Activated naive CD4-positive, alpha-beta T cell treated with anti-CD3 and anti-CD28 coated beads, Interleukin-2, amount 10 ng/mL, durations not matched to agents 7 days and 5 days (primary cell): Measurements from ENCODE around the gene TGFBR3.

Experiments
- CTCF ChIA-PET: fragments of 350-600 bp; sonication (Branson Sonifier 250); formaldehyde crosslinking; loops from one replicate; lab custom pipeline; 2021; ENCODE audit warnings: antibody characterized with exemption; lab: Charles Lee
- DNase-seq: peaks from one replicate; pipeline ENCODE4 v3.0.0-alpha.2; 2020
- H3K27ac Mint-ChIP-seq: one replicate; pipeline ENCODE4 v1.8.0; 2021; ENCODE audit warnings: mild to moderate bottlenecking, moderate library complexity, mixed read lengths
- H3K27me3 Mint-ChIP-seq: one replicate; pipeline ENCODE4 v1.8.0; 2021; ENCODE audit warnings: mild to moderate bottlenecking, mixed read lengths
- H3K36me3 Mint-ChIP-seq: one replicate; pipeline ENCODE4 v1.8.0; 2021; ENCODE audit warnings: mixed read lengths
- H3K4me1 Mint-ChIP-seq: one replicate; pipeline ENCODE4 v1.8.0; 2021; ENCODE audit warnings: mixed read lengths
- H3K4me3 Mint-ChIP-seq: one replicate; pipeline ENCODE4 v1.8.0; 2021; ENCODE audit warnings: mild to moderate bottlenecking, moderate library complexity, mixed read lengths
- H3K9me3 Mint-ChIP-seq: one replicate; pipeline ENCODE4 v1.8.0; 2021; ENCODE audit warnings: mixed read lengths

TGFBR3 gene

DNA sequence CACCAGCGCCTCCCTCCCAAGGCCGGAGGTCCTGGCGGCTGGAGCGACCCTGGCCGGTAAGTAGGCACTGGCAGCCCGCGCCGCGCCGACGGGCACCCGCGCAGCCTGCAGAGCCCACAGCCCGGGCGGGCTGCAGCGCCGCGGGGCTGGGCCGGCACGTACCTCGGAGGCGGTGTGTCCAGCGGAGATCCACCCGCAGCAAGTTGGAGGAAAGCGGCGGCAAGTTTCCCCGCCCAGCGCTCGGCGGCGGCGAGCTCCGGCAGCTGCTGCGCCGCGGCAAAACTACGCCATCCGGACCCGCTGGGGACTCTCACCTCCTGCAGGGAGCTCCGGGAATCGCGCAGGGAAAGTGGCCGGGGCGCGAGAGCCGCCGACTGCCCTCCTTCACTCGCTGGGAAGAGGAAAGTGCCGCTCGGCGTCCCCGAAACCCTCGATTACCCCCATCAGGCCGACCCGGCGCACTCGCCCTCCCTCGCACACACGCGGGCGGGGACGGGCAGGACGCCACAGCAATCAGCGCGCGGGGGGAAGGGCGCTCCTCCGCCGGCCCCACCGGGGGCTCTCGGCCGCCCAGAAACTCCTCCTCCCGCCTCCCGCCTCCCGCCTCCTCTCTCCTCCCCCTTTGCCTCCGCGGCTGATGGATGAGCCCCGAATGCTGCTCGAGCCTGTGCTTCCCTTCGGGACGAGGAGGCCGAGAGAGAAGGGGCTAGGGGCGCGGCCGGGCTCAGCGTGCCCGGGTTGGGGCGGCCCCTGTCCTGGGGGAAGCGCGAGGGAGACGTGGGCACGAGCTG lies at the start of gene TGFBR3:
TGFBR3 (minus strand) TSS at position 436 of the 791 bp plus-strand sequence. CDS start 24,620 bp downstream, outside the sequence.
- Mint-ChIP-seq H3K27ac (peak within 1 kb of the TSS; percentile 29), H3K27me3 (peaks cover 21% of the 10 kb centered on the region)
- DNase-seq = peak; percentile 81

DNA sequence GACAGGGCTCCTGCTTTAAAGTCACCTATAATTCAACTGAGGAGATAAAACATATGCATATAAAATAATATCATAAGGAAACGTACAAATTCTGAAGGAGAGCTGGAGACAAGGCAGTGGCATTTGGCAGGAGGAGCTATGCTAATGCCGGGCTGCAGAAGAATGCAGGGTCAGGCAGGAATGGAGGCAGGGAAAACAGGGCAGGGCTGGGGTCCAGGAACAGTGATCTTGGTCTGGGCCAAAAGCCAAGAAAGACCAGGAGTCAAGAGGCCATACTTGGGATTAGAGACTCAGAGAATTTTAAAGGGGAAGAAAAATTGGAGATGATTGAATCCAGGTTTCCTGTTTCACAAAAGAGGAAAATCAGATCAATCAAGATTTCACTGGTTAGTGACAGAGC lies 43.3 kb upstream of the TGFBR3 start:
- H3K36me3 Mint-ChIP-seq = no peaks in the 10 kb centered on the region
- no peaks in the 10 kb centered on the region for H3K27me3 Mint-ChIP-seq
- H3K27ac Mint-ChIP-seq = no peak overlapping the region
- no peak overlapping the region for H3K4me3 Mint-ChIP-seq
- CTCF ChIA-PET = interaction anchor here (0.6 to 5.6 kb wide), 6 partner anchors 43 to 667 kb away, joined by 3 to 70 read pairs (median 6); partner anchors contain the start of gene TGFBR3
- H3K9me3 Mint-ChIP-seq = no peaks in the 10 kb centered on the region
- peaks cover 5% of the 10 kb centered on the region for H3K4me1 Mint-ChIP-seq
- no peak for DNase-seq

More for the DNA sequence above, at the start of gene TGFBR3:
- Mint-ChIP-seq H3K4me1 (peaks cover 34% of the 10 kb centered on the region), H3K4me3 (peak within 1 kb of the TSS; percentile 86), H3K36me3 (peaks cover 5% of the 10 kb centered on the region), H3K9me3 (no peaks in the 10 kb centered on the region)
- CTCF ChIA-PET = interaction anchor here (0.6 to 4.4 kb wide), 9 partner anchors 35 to 619 kb away, joined by 3 to 45 read pairs (median 4); partner anchors contain the start of gene CDC7

DNA sequence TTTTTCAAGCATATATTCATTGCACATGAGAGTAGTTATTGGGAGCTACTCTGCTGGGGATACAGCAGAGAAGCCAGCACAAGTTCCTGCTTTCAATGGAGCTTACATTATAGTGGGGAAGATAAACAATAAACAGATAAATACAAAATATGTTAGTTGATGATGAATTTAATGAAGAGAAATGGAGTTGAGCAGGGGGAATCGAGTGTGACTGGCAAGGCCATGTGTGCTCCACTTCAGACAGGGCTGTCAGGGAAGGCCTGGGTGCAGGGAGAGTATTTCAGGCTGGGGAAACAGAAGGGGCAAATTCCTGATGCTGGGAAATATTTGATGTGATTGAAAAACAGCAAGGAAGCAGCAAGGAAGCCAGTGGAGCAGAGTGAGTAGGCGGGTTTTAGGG lies 42.1 kb upstream of the TGFBR3 start:
- Mint-ChIP-seq H3K27ac (no peak overlapping the region), H3K4me3 (no peak overlapping the region), H3K27me3 (no peaks in the 10 kb centered on the region), H3K9me3 (no peaks in the 10 kb centered on the region), H3K36me3 (no peaks in the 10 kb centered on the region), H3K4me1 (peaks cover 12% of the 10 kb centered on the region)
- DNase-seq = no peak
- CTCF ChIA-PET = interaction anchor here (0.7 to 5.6 kb wide), 9 partner anchors 27 to 762 kb away, joined by 3 to 70 read pairs (median 3); no protein-coding TSS in a partner anchor

DNA sequence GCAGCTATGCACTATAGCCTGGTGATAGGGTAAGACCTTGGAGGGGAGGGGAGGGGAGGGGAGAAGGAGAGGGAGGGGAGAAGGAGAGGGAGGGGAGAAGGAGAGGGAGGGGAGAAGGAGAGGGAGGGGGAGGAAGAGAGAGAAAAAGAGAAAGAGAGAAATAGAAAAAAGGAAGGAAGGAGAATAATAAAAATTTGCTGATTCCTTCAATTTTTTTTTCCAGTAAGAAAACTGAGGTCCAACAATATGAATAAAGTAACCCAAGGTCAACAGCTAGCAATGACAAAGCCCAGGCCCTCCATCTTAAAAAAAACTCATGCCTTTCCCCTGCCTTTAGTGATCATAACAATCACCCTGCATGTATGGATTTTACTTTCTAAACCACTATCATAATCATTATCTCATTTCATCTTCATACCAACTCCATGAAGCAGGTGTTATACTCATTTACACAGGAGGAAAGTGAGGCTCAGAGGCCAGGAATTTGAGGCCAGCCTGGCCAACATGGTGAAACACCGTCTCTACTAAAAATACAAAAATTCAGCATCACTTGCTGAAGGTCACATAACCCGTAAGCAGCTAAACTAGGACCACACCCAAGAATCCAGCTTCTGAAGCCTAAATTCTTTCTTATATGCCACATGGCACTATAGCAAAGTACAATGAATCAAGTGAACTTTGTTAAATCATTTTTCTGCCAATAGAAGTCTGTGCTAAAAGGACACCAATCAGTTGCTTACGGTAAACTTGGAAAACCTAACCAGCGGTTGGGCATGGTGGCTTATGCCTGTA lies 39.9 kb upstream of the TGFBR3 start:
- CTCF ChIA-PET = interaction anchor here (1.0 to 5.6 kb wide), 5 partner anchors 27 to 643 kb away, joined by 3 to 70 read pairs (median 4); no protein-coding TSS in a partner anchor
- H3K27ac Mint-ChIP-seq = no peak overlapping the region

DNA sequence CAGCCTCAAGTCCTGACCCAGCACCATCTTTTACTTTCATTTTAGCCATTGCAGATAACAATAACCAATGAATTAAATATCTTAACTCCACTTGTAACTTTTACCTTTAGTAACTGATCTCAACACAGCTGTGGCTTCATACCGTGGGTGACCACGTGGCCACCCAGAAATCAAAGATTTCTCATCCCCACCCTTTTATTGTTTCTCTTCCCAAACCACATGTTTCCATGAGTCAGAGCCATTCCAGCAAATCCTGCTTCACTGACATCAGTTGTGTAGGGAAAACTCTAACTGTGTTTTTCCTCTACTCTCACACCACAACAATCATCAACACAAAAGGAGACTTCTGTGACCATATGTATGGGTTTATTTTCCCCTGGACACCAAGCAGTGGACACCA lies 38.2 kb upstream of the TGFBR3 start:
- no peak overlapping the region for H3K27ac Mint-ChIP-seq
- no peaks in the 10 kb centered on the region for H3K36me3 Mint-ChIP-seq
- H3K4me1 Mint-ChIP-seq = peaks cover 12% of the 10 kb centered on the region
- no peak overlapping the region for H3K4me3 Mint-ChIP-seq
- no peak for DNase-seq
- no peaks in the 10 kb centered on the region for H3K9me3 Mint-ChIP-seq
- CTCF ChIA-PET = interaction anchor here (0.6 to 5.6 kb wide), 2 partner anchors 411 to 641 kb away, joined by 3 to 70 read pairs; no protein-coding TSS in a partner anchor
- H3K27me3 Mint-ChIP-seq = peaks cover 3% of the 10 kb centered on the region

More for the DNA sequence above, 39.9 kb upstream of the TGFBR3 start:
- Mint-ChIP-seq H3K4me3 (no peak overlapping the region), H3K4me1 (peaks cover 12% of the 10 kb centered on the region), H3K27me3 (peaks cover 3% of the 10 kb centered on the region), H3K36me3 (no peaks in the 10 kb centered on the region), H3K9me3 (no peaks in the 10 kb centered on the region)
- no peak for DNase-seq

DNA sequence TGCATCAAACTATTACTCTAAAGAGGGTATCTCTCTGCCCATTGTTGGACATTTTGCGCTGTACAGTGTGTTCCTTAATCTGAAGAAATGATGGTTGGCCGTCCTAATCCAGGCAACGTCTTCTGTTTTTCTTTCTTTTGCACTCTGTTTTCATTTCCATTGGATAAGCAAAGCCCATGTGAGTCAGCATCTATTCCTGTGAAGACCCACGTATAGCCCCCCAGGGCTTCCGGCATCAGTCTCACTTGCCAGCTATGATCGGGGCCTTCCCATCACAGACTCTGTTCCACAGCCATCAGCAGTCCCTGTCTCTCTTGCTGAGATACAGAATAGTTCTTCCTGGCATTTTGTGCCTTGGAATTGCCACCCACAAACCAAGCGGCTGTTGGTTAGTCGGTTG lies 34.0 kb upstream of the TGFBR3 start:
- Mint-ChIP-seq H3K27ac (no peak overlapping the region), H3K4me1 (peaks cover 8% of the 10 kb centered on the region), H3K9me3 (no peaks in the 10 kb centered on the region), H3K4me3 (no peak overlapping the region), H3K36me3 (no peaks in the 10 kb centered on the region), H3K27me3 (peaks cover 3% of the 10 kb centered on the region)
- no peak for DNase-seq
- CTCF ChIA-PET = no interaction called here

DNA sequence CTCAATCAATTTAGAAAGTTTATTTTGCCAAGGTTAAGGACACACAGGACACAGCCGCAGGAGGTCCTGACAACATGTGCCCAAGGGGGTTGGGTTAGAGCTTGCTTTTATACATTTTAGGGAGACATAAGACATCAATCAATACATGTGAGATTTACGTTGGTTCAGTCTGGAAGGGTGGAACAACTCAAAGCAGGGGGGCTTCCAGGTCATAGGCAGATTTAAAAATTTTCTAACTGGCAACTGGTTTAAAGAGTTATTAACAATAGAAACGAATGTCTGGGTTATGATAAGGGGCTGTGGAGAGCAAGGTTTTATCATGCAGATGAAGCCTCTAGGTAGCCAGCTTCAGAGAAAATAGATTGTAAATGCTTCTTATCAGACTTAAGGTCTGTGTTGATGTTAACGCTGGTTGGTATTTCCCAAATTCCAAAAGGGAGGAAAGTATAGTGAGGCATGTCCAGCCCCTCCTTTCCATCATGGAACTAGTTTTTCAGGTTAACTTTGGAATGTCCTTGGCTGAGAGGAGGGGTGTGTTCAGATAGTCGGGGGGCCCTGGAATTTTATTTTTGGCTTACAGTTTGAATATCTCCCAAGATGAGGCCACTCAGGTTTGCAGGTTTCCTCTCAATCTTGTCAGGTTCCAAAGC lies 31.0 kb upstream of the TGFBR3 start:
- CTCF ChIA-PET = interaction anchor here (0.6 to 1.2 kb wide), 3 partner anchors 14 to 405 kb away, joined by 3 read pairs; no protein-coding TSS in a partner anchor
- H3K27me3 Mint-ChIP-seq = peaks cover 5% of the 10 kb centered on the region
- no peaks in the 10 kb centered on the region for H3K36me3 Mint-ChIP-seq
- H3K9me3 Mint-ChIP-seq = no peaks in the 10 kb centered on the region
- DNase-seq = no peak
- H3K27ac Mint-ChIP-seq = no peak overlapping the region
- H3K4me3 Mint-ChIP-seq = no peak overlapping the region
- H3K4me1 Mint-ChIP-seq = no peaks in the 10 kb centered on the region

DNA sequence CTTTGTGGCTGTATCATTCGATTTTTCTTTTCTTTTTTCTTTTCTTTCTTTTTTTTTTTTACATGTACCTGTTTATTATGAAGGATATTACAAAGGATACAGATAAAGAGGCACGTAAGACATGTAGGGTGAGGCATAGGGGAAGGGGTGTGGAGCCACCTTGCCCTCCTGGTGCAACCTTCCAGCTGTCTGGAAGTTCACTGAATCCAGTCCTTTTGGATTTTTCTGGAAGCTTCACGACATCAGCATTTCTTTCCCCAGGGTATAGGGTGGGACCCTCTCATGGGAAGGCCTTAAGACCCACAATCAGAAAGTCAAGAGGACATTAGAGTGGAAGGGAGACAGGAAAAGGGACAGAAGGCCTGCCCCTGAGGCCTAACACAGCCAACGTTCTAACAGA lies 30.1 kb upstream of the TGFBR3 start:
- CTCF ChIA-PET = no interaction called here
- H3K9me3 Mint-ChIP-seq = no peaks in the 10 kb centered on the region
- H3K4me1 Mint-ChIP-seq = no peaks in the 10 kb centered on the region
- no peak for DNase-seq
- no peak overlapping the region for H3K4me3 Mint-ChIP-seq
- H3K27ac Mint-ChIP-seq = no peak overlapping the region
- H3K36me3 Mint-ChIP-seq = no peaks in the 10 kb centered on the region
- H3K27me3 Mint-ChIP-seq = peaks cover 8% of the 10 kb centered on the region

DNA sequence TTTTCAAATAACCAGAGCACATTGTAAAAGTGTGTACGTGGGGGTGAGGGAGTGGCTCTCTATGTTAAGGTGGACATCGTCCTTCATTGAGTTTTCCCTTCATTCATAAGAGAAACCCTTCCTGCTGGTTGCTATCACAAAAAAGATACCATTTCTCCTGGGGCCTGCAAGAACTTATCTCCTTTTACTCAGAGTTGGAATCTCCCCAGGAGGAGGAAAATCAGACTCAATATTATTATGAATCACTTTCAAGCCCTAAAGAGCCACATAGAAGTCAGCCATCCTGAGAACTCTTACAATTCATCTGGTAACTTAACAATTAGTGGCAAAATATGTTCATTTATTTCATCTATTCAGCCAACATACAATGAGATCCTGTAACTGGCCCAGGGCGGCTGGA lies 27.1 kb upstream of the TGFBR3 start:
- no peak overlapping the region for H3K4me3 Mint-ChIP-seq
- CTCF ChIA-PET = no interaction called here
- H3K36me3 Mint-ChIP-seq = no peaks in the 10 kb centered on the region

DNA sequence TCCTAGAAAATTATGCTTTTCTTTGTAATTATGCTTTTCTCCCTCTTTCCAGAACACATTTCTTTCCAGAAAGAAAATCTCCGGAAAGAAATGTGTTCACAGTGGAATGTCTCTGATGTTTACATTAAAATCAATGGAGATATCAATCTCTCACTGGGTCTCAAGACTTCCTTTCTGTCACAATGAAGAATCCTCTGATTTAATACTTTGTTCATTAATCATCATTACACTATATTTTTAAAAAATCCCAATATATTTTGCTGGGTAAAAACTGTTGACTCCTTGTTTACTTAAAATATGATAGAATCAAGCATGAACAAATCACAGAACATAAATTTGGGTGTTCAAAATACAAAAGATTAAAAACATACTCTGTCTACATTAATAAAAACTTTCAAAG lies 26.3 kb upstream of the TGFBR3 start:
- no peak for DNase-seq
- CTCF ChIA-PET = no interaction called here

More for the DNA sequence above, 27.1 kb upstream of the TGFBR3 start:
- H3K9me3 Mint-ChIP-seq = no peaks in the 10 kb centered on the region
- peaks cover 12% of the 10 kb centered on the region for H3K27me3 Mint-ChIP-seq
- H3K27ac Mint-ChIP-seq = no peak overlapping the region
- no peak for DNase-seq
- no peaks in the 10 kb centered on the region for H3K4me1 Mint-ChIP-seq

DNA sequence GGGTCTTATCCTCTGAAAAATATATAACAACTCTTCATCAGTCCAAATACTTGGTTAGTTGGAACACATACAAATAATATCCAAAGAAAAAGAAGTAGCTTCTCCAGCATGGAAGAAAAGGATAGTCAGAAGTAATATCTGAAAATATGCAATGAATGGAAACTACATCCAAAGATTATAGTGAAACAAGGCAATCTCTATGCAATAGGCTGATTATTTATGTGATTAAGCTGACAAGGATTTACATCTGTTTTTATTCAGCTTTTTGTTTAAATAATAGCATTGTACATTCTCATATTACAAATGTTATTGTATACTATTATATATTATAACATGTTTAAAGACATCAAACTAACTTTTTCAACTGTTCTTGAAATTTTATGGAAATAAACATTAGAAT lies 15.3 kb upstream of the TGFBR3 start:
- Mint-ChIP-seq H3K4me1 (no peaks in the 10 kb centered on the region), H3K27me3 (peaks cover 8% of the 10 kb centered on the region), H3K9me3 (no peaks in the 10 kb centered on the region), H3K36me3 (no peaks in the 10 kb centered on the region), H3K4me3 (no peak overlapping the region), H3K27ac (no peak overlapping the region)
- DNase-seq = no peak
- CTCF ChIA-PET = no interaction called here

More for the DNA sequence above, 26.3 kb upstream of the TGFBR3 start:
- H3K36me3 Mint-ChIP-seq = no peaks in the 10 kb centered on the region
- no peak overlapping the region for H3K27ac Mint-ChIP-seq
- no peaks in the 10 kb centered on the region for H3K9me3 Mint-ChIP-seq
- no peaks in the 10 kb centered on the region for H3K4me1 Mint-ChIP-seq
- H3K27me3 Mint-ChIP-seq = peaks cover 12% of the 10 kb centered on the region
- no peak overlapping the region for H3K4me3 Mint-ChIP-seq

DNA sequence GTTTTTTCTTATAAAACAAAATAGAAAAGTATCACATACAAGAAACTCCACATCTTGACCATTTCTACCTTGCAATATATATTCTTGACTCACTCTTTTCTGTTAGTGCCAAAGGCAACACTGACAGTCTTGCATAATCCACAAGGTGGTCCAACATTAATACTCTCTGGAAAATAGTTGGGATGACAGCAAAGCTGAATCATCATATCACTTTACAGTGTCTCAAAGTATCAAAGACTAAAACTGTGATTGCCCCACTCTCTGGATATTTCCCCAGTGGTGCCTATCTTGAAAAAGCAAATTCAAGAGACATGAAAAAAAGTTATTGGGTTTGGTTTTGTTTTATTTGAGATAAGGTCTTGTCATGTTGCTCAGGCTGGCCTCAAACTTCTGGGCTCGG lies 14.6 kb upstream of the TGFBR3 start:
- H3K4me3 Mint-ChIP-seq = no peak overlapping the region
- H3K4me1 Mint-ChIP-seq = peaks cover 4% of the 10 kb centered on the region

DNA sequence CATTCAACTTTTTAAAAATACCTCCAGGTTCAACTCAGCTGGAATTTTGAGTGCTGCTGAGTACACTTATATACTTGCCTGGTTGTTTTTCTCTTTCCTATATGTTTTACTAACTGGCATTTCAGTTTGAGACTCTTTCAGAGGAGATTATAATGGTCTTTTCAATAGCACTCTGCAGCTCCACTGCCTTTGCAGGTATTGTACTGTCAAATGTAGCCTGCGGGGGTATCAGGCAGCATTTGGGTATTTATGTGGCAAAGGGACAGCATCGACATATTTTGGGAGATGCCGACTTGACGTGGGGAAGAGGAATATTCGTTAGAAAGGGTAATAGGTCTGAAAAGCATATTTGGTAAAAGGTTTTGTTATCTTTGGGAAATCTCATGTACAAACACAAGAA lies 11.1 kb upstream of the TGFBR3 start:
- peaks cover 20% of the 10 kb centered on the region for H3K27me3 Mint-ChIP-seq
- peaks cover 12% of the 10 kb centered on the region for H3K4me1 Mint-ChIP-seq
- CTCF ChIA-PET = interaction anchor here (0.8 kb wide), 1 partner anchor 28 kb away, joined by 3 read pairs; no protein-coding TSS in a partner anchor
- no peak overlapping the region for H3K27ac Mint-ChIP-seq
- no peak for DNase-seq
- no peak overlapping the region for H3K4me3 Mint-ChIP-seq
- no peaks in the 10 kb centered on the region for H3K36me3 Mint-ChIP-seq
- H3K9me3 Mint-ChIP-seq = peaks cover 2% of the 10 kb centered on the region

More for the DNA sequence above, 14.6 kb upstream of the TGFBR3 start:
- Mint-ChIP-seq H3K9me3 (no peaks in the 10 kb centered on the region), H3K36me3 (no peaks in the 10 kb centered on the region), H3K27ac (no peak overlapping the region), H3K27me3 (peaks cover 8% of the 10 kb centered on the region)
- no peak for DNase-seq
- CTCF ChIA-PET = interaction anchor here (0.9 kb wide), 1 partner anchor 388 kb away, joined by 3 read pairs; no protein-coding TSS in a partner anchor
